ENCODE results near the gene PARP12.

DNA sequence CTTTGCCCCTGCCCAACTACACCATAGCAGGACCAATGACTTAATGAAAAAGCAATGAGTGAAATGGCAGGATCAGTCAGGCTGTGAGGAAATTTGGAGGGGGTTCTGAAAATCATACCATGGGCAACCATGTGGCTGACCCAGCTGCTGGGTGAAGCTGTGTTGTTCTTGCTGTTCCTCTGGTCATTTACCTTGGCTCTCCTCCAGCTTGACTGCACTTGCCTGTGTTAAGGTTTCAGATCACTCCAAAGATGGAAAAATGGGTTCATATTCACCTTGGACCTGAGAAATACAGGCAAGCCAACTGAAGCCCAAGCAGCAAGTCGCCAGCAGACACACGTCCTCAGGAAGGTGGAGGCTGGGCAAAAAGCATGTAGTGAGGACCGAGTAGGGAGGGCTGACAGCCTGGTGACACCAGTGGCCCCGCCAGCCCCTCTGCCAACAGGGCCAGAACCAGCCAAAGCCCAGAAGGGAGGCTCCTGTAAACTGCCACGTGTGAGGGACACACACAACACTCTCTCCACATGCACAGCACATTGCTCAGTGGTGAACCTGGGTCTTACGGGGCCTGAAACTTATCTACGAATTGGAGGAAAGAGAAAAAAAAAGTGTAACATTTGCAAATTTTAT is 40.1 kb downstream of the PARP12 start:
- TF ChIP-seq, protein P1, sequence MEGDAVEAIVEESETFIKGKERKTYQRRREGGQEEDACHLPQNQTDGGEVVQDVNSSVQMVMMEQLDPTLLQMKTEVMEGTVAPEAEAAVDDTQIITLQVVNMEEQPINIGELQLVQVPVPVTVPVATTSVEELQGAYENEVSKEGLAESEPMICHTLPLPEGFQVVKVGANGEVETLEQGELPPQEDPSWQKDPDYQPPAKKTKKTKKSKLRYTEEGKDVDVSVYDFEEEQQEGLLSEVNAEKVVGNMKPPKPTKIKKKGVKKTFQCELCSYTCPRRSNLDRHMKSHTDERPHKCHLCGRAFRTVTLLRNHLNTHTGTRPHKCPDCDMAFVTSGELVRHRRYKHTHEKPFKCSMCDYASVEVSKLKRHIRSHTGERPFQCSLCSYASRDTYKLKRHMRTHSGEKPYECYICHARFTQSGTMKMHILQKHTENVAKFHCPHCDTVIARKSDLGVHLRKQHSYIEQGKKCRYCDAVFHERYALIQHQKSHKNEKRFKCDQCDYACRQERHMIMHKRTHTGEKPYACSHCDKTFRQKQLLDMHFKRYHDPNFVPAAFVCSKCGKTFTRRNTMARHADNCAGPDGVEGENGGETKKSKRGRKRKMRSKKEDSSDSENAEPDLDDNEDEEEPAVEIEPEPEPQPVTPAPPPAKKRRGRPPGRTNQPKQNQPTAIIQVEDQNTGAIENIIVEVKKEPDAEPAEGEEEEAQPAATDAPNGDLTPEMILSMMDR (IDR thresholded peaks at IDR 0.05 in 2 of 3, conservative IDR thresholded peaks at IDR 0.05 in 1 of 3; ENCODE audit: control insufficient read depth in 2 of 3, extremely low read depth in 1 of 3, insufficient read depth in 1 of 3, low read depth in 3 of 3, low read length in 3 of 3): no peak
- TF ChIP-seq SMC3 (IDR thresholded peaks at IDR 0.05; ENCODE audit: borderline replicate concordance, low read length) (no peak), MYC (IDR thresholded peaks at IDR 0.05; ENCODE audit: insufficient read depth, insufficient read length, insufficient replicate concordance, low read length, severe bottlenecking) (no peak), MTA3 (IDR thresholded peaks at IDR 0.05; ENCODE audit: borderline replicate concordance, low read length) (no peak), SIN3A (IDR thresholded peaks at IDR 0.05; ENCODE audit: low read depth, low read length) (no peak), ZNF217 (IDR thresholded peaks at IDR 0.05) (no peak), NR2C2 (IDR thresholded peaks at IDR 0.05; ENCODE audit: borderline replicate concordance, control insufficient read depth, insufficient read length, low read depth) (no peak), FOXM1 (IDR thresholded peaks at IDR 0.05; ENCODE audit: low read depth, low read length) (no peak), BHLHE40 (IDR thresholded peaks at IDR 0.05; ENCODE audit: borderline replicate concordance in 1 of 2, low read depth in 2 of 2, low read length in 1 of 2) (no peak), STAT1 (conservative IDR thresholded peaks at IDR 0.05) (no peak)
